Activated CD4-positive, alpha-beta T cell treated with anti-CD3 and anti-CD28 coated beads for 4 hours (primary cell): ENCODE results near the gene TPD52L1.

Experiments
- DNase-seq, 2 donors: peaks; one replicate each; pipeline ENCODE4 v3.0.0-alpha.2; 2020

The TPD52L1 gene

DNA sequence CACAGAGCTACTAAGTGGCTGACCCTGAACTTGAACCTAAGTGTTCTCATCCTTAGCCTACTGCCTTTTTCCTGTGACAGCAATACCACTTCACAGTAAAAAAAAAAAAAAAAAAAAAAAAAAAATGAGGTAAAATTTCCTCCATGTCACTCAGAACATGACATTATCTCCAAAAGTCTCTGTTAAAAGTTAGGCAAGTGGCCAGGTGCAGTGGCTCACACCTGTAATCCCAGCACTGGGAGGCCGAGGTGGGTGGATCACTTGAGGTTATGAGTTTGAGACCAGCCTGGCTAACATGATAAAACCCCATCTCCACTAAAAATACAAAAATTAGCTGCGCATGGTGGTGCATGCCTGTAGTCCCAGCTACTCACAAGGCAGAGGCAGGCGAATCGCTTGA, 159.4 kb downstream of the TPD52L1 start:
- DNase-seq = no peak
